GM18511 (cell line): ENCODE measurements around the gene PAX9.

Experiments used
- ATAC-seq: cut with Tn5 transposase; IDR thresholded peaks from one replicate; pipeline ENCODE4 v1.9.1; 2021; ENCODE audit warnings: mild to moderate bottlenecking, moderate library complexity; ENCODE audit not compliant: unreplicated experiment

Gene PAX9

DNA sequence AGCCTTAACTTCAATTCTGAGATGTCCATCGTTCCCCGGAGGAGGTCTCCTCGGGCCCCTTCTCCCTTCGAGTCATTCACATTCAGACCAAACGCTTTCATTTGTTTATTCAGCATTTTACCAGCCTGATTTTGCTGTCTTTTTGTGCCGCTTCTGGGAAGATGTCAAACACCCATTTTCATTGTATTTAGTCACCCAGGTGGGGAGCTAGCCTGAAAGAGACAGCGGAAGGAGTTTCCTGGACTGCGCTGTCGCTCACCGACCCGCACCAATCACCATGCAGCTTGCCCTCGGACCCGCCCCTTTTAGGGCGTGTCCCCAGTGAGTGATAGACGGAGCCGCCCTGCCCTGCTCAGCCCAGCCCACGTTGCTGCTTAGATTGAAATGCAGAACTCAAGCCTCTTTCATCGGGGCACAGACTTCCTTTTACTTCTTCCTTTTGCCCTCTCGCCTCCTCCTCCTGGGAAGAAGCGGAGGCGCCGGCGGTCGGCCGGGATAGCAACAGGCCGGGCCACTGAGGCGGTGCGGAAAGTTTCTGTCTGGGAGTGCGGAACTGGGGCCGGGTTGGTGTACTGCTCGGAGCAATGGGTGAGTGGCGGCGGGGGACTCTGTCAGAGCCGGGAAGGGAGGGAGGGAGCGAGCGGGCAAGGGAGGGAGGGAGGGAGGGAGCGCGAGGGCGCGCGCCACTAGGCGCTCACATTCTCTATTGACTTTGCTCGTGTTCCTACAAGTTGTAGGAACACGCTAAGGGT lies at the start of gene PAX9:
Gene PAX9, plus strand, starts transcription at position 355 of the 752 bp plus-strand sequence. Its CDS starts 230 bp downstream, at position 585.
- peak; percentile 71 for ATAC-seq

GRCh38 chr14:36617824-36618223 lies 43.8 kb upstream of the PAX9 start:
- no peak for ATAC-seq

DNA sequence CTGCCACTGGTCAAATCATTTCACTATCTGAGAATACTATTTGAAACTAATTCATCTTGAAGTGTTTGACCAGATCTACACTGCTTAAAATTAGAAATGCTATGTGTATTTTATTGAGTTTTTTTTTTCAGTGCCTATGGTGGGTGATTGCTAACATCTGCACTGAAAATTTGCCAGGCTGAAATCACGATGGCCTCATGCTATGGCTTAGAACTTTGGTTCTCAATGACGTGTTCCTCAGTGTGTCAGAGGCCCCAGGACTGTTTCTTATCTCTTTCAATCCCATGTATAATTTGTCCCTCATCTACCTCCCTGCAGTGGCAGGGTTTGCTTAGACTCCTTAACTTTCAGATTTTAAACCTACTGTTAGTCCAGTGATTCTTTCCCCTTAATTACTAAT lies 43.0 kb upstream of the PAX9 start:
- no peak for ATAC-seq

GRCh38 chr14:36619131-36619530 lies 42.5 kb upstream of the PAX9 start:
- ATAC-seq: no peak

- ATAC-seq: no peak
Measured at GRCh38 chr14:36619853-36620252, 41.8 kb upstream of the PAX9 start.

- no peak for ATAC-seq
Measured at GRCh38 chr14:36625014-36625413, 36.6 kb upstream of the PAX9 start.

GRCh38 chr14:36625436-36625835 lies 36.2 kb upstream of the PAX9 start:
- no peak for ATAC-seq

DNA sequence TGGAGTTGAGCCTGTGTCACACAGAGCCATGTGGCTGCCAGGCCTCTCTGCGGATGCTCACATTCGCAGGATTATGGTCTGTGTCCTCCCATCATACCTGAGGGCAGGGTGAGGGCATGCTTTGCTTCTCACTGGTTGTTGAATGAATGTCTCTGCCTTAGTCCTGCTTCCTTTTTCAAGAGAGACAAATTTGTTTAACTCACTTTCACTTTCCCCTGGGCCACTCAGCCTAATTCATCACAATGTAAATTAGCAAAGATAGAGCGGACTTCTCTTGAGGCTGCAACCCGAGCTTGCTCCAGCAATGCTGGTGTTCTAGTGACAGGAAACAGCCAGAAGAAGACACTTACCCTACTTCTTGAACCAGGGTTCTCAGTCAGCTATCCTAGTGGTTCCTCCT lies 35.5 kb upstream of the PAX9 start:
- ATAC-seq: peak; percentile 72

- ATAC-seq: no peak
Measured at GRCh38 chr14:36627981-36628380, 33.7 kb upstream of the PAX9 start.

GRCh38 chr14:36633580-36633979 lies 28.1 kb upstream of the PAX9 start:
- no peak for ATAC-seq

- ATAC-seq: no peak
Measured at GRCh38 chr14:36646664-36647416, 14.8 kb upstream of the PAX9 start.

DNA sequence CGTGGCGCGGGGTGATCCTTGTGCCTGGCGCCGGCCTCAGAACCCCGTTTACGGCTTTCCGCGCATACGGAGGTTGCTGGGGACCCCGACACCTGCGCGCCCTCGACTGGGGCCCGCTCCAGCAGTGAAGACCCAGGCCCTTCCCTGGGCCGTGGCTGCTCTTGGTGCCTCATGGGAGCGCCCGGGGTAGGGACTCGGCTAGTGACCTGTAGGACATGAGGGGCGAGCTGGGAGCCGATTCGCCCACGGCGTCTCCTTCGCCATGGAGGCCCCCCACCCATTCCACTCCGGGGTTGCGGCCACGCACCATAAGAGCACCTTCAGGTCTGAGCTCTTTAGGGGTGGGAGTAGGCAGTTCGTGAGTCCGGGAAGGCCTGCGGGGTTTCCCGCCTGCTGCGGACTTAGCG lies 14.2 kb upstream of the PAX9 start:
- no peak for ATAC-seq

- ATAC-seq: no peak
Measured at GRCh38 chr14:36647824-36648753, 13.6 kb upstream of the PAX9 start.

DNA sequence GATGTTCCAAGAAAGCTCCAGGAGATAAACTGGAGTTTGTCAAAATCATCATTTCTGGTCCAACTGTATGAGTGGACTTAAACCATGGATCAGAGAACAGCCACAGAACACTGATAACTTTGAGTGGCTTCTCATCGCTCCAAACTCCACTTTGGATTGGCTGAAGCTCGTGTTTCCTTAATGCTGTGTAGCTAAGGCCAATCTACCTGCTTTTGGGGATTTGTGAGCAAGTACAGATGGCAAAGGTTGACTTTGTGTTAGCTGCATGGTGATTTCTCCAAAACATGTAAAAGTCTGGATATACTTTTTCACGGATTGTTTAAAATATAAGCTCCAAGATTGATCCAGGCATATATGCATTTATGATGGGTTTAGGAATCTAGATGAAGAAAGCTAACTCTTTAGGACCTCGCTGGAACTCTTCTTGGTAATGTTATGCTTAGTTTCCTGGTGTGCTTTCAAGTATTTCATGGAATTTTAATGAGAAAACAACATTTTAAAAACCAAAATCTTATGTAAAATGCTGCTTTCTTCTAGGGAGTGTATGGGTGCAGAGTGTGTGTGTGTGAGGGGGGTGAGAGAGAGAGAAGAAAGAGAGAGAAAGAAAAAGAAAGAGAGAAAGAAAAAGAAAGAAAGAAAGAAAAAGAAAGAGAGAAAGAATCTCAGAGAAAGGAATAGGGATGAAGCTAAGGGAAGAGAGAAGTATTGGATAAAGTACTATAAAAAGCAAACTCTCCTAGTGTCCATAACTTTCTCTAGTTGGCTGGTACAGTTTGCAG lies 11.6 kb upstream of the PAX9 start:
- ATAC-seq: no peak

DNA sequence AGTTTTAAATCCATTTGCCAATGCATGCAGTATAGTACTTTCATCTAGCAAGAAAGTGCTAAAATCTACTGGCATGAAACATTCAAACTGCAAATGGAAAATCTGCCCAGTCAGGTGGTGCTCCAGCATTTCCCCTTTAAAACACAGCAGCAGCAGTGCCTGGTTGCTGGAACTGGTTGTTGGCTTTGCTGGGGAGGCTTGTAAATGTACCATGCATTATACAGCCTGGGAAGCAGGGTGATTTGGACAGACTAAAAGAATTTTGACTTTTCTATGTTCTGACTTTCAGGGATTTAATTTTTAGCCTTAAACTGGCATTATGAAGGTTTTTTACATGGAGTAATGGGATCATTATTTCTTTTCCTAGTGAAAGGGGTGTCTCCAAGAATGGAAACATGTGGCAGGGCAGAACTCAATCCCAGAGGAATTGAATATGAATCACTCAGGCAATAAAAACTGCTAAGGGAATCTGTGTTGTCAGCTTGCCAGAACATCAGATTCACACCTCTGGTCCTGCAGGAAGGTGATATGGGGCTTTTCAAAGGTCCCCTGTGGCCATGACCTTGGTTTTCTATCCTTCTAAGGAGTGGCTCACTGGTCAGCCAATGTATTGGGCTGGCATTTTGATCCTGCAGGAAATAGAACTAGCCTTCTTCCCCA lies 9.0 kb upstream of the PAX9 start:
- no peak for ATAC-seq

- no peak for ATAC-seq
Measured at GRCh38 chr14:36653413-36653812, 8.2 kb upstream of the PAX9 start.

DNA sequence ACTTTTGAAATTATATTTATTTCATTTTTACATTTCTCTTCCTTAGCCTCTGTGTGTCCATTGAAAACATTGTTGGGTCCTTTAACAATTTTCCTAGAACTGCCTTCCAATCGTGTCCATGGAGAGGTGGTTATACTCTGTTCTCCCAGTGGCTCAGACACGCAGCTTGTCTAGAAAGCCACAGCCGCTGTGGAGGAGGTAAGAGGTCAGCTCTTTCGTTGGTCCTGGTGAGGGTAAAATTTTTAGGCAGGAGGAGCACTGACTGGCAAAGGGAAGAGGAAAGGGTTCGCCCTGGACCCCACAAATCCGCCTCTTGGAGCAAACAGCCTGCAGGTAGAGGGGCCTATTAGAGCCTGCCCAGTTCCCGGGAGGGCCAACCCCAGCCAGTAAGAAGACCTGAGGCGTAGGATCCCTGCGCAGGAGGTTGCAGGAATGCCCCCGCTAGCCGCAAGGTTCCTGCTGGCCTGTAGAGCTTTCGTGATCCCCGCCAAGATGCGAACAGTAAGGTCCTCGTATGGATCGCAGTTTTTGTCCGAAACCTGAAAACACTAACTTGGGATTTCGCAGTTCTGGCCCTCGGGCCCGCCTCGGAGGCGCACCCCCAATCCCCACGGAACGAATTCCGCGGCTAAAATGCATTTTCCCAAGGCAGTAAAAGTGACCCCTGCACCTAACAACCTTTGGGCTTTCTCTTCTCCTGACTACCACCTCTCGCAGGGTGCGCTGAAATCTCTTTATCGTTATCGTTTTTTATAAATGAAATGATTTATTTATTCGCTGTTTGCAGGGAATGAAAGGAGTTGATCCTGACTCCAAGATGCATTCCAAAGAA lies 7.5 kb upstream of the PAX9 start:
- no peak for ATAC-seq

DNA sequence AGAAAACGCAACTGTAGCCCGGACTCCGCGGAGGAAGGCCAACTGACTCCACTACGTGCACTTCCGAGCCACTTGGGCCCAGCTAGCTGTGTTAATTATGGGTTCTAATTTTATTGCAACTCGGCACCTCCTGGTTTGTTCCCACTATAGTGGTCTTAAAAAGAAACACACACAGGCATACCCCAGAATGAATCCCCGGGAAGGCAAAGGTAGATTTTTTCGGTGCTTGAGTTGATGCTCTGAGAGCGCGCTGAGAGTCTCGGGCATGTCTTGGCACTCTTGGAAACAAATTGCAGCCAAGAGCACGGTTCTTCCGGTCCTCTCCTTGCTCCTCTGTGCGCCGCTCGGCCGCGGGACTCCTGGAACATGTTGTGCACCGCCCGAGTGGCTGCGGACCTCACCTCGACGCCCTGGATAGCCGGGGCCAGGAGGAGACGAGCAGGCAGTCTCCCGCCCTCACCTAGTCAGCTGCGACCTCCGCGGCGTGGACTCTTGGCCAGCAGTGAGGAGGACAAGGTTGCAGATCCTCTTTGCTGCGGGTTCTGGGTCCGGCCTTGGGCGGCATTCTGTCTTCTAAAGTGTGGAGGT lies 6.8 kb upstream of the PAX9 start:
- ATAC-seq: no peak

GRCh38 chr14:36655571-36655962 lies 6.1 kb upstream of the PAX9 start:
- ATAC-seq: no peak
